ENCODE results near the gene PIK3CD.

DNA sequence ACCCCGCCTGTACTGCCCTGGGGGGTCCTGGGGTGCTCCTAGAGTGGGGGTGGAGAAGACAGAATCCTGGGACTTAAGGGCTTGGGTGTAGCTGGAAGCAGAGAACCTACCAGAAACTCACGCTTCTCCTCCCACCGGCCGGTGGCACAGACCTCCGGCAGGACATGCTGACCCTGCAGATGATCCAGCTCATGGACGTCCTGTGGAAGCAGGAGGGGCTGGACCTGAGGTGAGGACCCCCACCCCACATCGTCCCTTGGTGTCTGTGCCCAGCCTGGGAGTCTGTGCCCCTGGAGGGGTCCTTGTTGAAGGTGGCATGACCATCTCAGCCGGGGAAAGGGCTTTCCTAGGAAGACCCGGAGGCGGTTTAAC is 70.8 kb downstream of the PIK3CD start:
- TF ChIP-seq CTCF (conservative IDR thresholded peaks at IDR 0.05; ENCODE audit: low read depth, low read length), result no peak
- TF ChIP-seq POLR2A (IDR thresholded peaks at IDR 0.05; ENCODE audit: low read depth, low read length), result no peak
- TF ChIP-seq FOS (IDR thresholded peaks at IDR 0.05; ENCODE audit: low read depth, low read length), result no peak
- no peak for TF ChIP-seq MAFK (IDR thresholded peaks at IDR 0.05; ENCODE audit: low read depth, low read length)
- TF ChIP-seq RCOR1 (IDR thresholded peaks at IDR 0.05; ENCODE audit: insufficient replicate concordance, low read length), result no peak

Measured in IMR-90 (cell line).